NCI-H1105 treated with DMSO at 0.1 percent for 48 hours (cell line): ENCODE measurements around the gene PHC2.
"Not testable (repeated sequence)": the region's sequence is repeated elsewhere in the genome, so short reads cannot be mapped to it uniquely, and the experiment has no call there.

Experiments
- DNase-seq: peaks from one replicate; lab custom pipeline; 2025; lab: John Stamatoyannopoulos, UW

PHC2 gene

GRCh38 chr1:33314416-33314815 is 116.5 kb downstream of the PHC2 start:
- DNase-seq = no peak

DNA sequence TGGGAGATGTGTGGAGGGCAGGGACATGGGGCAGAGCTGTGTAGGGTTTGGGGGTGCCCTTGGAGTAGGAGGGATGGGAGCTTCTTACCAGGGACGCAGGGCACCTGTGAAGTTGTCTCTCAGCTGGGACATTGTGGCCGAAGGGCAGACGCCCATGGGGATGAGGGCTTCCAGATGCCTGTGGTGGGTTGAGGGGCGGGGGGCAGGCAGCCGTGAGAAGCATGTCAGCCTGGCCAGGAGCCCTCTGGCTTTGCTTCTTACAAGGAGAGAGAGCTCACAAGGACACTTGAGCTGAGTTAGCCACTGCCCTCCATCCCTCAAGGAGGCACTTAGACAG is 118.5 kb downstream of the PHC2 start:
- DNase-seq = no peak

GRCh38 chr1:33311706-33312412 is 119.0 kb downstream of the PHC2 start:
- no peak for DNase-seq

DNA sequence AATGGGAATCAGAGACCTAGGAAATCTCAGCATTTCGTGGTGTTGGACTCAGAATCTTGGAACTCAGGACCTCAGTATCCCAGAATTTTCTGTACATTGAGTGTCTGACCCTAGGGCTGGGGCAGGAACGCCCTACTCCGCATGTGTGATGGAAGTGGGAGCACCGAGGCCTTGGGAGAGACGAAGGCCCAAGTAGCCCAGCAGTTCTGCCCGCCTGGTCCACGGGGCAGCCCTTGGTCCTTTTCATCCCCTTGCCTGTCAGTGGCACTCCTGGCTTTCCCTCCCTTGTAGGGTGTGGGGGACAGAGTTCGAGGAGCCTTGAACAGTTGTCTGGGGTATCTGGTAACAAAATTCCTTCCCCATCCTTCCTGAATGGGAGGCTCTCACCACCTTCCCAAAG is 120.2 kb downstream of the PHC2 start:
- DNase-seq = no peak

DNA sequence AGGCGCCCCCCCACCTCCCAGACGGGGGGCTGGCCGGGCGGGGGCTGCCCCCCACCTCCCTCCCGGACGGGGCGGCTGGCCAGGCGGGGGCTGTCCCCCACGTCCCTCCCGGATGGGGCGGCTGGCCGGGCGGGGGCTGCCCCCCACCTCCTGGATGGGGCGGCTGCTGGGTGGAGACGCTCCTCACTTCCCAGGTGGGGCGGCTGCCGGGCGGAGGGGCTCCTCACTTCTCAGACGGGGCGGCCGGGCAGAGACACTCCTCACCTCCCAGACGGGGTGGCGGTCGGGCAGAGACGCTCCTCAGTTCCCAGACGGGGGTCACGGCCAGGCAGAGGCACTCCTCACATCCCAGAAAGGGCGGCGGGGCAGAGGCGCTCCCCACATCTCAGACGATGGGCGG is 121.5 kb downstream of the PHC2 start:
- not testable (repeated sequence) for DNase-seq

GRCh38 chr1:33307494-33307864 is 123.4 kb downstream of the PHC2 start:
- DNase-seq = no peak

DNA sequence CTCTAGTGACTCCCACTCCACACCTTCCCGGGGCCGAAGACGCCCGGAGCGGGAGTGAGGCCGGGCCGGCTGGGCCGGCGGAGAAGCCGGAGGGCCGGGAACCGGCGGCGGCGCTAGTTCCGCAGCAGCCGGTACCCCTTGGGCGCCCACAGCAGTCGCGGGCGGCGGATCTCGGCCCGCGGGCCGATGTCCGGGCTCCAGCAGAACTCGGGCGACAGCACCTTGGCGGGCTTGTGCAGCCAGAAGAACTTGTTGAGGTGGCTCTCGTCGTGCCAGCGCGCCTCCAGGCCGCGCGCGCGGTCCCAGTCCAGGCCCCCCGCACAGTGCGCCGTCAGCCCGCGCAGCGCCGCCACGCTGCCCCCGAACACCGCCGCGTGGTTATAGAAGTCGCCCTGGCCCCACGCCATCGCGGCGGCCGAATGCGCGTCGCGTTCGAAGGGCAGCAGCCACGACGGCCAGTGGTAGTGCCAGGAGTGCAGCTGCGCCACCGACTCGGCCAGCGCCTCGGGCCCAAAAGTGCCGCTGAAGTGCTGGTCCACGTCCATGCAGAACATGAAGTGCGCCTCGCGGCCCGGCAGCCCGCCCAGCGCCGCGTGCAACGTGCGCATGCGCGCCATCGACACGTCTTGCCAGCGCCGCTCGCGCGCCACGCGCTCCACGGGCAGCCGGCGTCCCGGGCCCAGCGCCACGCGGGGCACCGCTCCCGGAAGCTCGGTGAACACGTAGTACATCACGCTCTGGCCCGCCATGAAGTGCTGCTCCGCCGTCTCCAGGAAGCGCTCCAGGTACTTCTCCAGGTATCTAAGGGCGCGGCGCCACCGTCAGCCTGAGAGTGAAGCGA is 124.0 kb downstream of the PHC2 start:
- DNase-seq = no peak

GRCh38 chr1:33305816-33306652 is 124.9 kb downstream of the PHC2 start:
- DNase-seq = no peak

DNA sequence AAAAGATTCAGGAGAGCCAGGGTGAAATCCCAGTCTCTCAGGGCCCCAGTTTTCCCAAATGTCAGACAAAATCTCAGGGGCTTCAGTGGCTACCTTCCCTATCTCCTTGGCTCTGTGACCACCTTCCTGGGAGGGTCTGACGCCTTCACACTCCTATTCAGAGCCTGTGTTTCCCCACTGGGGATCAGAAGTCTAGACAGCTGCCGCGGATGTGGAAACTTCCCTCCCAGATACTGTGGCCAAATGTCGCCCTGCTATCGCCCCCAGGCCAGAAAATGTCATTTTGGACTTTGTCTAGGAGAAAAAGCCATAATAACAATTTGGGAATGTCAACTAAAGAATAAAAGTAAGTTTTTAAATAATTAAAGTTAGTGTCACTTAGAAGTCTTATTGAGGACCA is 125.9 kb downstream of the PHC2 start:
- no peak for DNase-seq

DNA sequence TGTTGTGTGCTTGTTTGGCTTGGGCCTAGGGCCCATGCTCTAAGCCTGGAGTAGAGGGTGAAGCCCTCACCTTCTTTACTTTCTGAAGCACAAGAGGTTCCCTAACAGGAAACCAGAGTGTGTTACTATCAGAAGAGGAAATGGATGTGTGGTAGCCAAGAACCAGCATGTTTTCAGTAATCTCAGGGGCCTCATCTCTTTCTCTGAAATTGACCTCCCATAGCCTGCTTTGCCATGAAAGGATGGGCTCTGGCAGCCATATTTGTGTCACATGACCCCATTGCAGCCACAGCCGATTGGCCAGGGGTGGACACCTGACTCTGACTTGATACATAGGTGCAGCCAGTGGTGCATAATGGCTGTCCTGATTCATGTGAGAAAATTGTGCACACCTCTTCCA is 128.6 kb downstream of the PHC2 start:
- no peak for DNase-seq

- no peak for DNase-seq
Observed at GRCh38 chr1:33301273-33301984, 129.5 kb downstream of the PHC2 start.

DNA sequence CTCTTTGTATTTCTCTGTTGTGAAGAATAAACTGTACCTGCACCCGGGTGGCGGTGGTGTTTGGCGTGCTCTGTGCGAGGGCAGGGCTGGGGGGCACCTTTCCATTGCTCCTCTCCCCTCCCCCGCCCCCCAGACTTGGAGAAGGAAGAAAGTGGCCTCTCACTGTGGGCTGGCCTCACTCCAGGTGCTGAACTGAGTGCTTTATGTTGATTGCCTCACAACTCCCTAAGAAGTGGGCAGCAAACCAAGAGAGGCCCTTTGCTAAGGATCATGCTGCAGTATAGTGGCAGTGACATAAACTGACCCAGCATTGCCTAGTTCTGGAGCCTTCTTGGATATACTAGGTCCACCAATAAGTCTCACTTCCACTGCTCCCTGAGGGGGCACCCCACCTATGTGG is 130.2 kb downstream of the PHC2 start:
- DNase-seq = no peak

GRCh38 chr1:33299461-33300155 is 131.3 kb downstream of the PHC2 start:
- no peak for DNase-seq

DNA sequence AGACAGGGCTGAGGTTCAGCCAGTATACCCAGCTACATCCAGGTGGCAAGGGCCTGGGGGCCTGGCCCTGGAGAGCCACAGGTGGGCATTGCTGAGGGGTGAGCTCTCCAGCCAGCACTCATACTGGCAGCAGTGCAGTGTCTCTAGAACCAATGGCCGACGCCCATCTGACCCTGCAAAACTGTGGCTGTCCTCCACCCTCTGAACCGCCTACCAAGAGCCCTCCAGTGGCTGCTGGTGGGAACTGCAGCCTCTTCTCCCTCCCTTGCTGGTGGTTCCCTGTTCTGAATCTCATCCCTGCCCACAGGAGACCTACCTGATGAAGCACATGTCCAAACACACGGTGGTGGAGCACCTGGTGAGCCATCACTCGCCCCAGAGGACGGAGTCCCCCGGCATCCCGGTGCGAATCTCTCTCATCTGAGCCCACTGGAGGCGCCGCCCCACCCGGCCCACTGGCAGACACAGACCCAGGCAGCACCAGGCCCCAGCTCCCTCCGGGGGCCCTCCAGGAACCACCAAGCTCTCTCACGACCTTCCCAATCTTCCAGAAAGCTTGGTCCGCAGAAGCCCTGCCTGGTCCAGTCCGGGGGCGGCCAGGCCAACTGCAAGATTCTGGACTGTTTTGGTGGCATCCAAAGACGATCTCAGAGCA is 132.1 kb downstream of the PHC2 start:
- DNase-seq = no peak

GRCh38 chr1:33297911-33298622 is 132.8 kb downstream of the PHC2 start:
- no peak for DNase-seq

GRCh38 chr1:33296824-33297223 is 134.1 kb downstream of the PHC2 start:
- no peak for DNase-seq

- DNase-seq = no peak
Observed at GRCh38 chr1:33296082-33296458, 134.8 kb downstream of the PHC2 start.

DNA sequence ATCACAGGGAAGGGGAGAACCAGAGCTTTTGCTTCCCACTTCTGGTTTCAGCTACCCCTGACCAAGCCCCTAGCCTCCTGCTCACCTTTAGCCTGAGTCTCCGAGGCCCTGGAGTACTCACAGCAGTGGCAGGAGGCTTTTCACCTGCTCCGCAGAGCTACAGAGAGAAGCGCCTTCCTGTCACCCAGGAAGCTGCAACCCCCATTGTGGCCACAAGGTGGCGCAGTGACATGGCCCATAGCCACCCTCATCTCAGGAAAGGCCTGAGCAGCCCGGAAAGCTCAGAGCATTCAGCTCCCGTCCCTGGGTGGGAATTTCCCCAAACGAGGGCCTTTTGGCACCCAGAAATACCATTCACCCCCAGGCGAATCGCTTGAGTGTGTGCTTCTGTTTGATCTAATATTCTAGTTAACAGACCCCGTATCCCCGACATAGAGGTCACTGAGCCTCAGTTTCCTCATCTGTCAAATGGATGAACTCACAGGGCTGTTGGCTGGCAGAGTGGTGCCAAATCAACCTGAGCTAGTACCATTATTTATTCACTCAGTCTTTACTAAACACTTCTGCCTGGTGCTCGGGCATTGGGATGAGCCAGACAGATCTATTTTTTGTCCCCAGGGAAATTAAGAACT is 135.3 kb downstream of the PHC2 start:
- peak; percentile 59 for DNase-seq

DNA sequence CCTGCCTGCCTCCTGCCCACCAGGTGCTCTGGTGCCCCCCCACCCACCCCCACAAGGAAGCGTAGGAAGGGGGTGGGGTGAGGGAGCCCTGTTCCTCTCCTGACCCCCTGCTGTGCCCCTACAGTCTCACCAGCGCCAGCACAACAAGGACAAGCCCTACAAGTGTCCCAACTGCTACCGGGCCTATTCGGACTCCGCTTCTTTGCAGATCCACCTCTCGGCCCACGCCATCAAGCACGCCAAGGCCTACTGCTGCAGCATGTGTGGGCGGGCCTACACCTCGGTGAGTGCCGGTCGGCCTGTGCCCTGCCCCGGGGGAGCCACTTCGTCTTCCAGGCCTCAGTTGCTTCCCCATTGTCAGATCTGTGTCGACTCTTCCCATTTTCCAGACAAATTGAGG is 135.9 kb downstream of the PHC2 start:
- DNase-seq = no peak
